OCI-LY1 (cell line): Measurements from ENCODE around the gene PLA2G2D.

ENCODE experiments used
- H2AFZ ChIP-seq: fragments of 200-600 bp; sonication (generic), shearing (Covaris generic); 2 replicates; pipeline ENCODE4 v1.6.0; 2014; ENCODE audit warnings: antibody characterized with exemption, mild to moderate bottlenecking, low read length
- H3F3A ChIP-seq: fragments of 200-600 bp; sonication (generic), shearing (Covaris generic); 2 replicates; pipeline ENCODE4 v1.6.0; 2014; ENCODE audit warnings: mild to moderate bottlenecking, antibody characterized with exemption, low read length, moderate library complexity; ENCODE audit not compliant: insufficient read depth
- H3K27ac ChIP-seq: fragments of 200-600 bp; sonication (generic); 2 replicates; pipeline ENCODE4 v1.5.1; 2014; ENCODE audit warnings: low read length, mixed run types, mild to moderate bottlenecking, low read depth; ENCODE audit not compliant: poor library complexity, severe bottlenecking
- H3K27me3 ChIP-seq: fragments of 200-600 bp; sonication (generic); 2 replicates; pipeline ENCODE4 v1.6.0; 2014; ENCODE audit warnings: antibody characterized with exemption, mild to moderate bottlenecking, low read length, moderate library complexity; ENCODE audit not compliant: insufficient read depth
- H3K36me3 ChIP-seq: fragments of 200-600 bp; sonication (generic); 2 replicates; pipeline ENCODE4 v1.6.1; 2014; ENCODE audit warnings: mild to moderate bottlenecking, antibody characterized with exemption, low read length, moderate library complexity, mixed read lengths; ENCODE audit not compliant: insufficient read depth
- H3K4me1 ChIP-seq: fragments of 200-600 bp; sonication (generic); 2 replicates; pipeline ENCODE4 v1.5.1; 2014; ENCODE audit warnings: mild to moderate bottlenecking, low read length, moderate library complexity; ENCODE audit not compliant: insufficient read depth, severe bottlenecking
- H3K4me2 ChIP-seq: fragments of 200-600 bp; sonication (generic), shearing (Covaris generic); 2 replicates; pipeline ENCODE4 v1.6.1; 2014; ENCODE audit warnings: low read length
- H3K4me3 ChIP-seq: fragments of 200-600 bp; sonication (generic); 2 replicates; pipeline ENCODE4 v1.5.1; 2014; ENCODE audit warnings: low read length, low read depth, mild to moderate bottlenecking, mixed read lengths; ENCODE audit not compliant: poor library complexity, severe bottlenecking
- H3K79me2 ChIP-seq: fragments of 200-600 bp; shearing (Covaris generic); 2 replicates; pipeline ENCODE4 v1.6.1; 2016; ENCODE audit warnings: mixed run types, low read length, mixed read lengths; ENCODE audit not compliant: insufficient read depth
- H3K9ac ChIP-seq: fragments of 200-600 bp; sonication (generic), shearing (Covaris generic); 2 replicates; pipeline ENCODE4 v1.6.1; 2014; ENCODE audit warnings: mild to moderate bottlenecking, low read length, mixed read lengths
- H3K9me2 ChIP-seq: fragments of 200-600 bp; sonication (generic), shearing (Covaris generic); 2 replicates; pipeline ENCODE4 v1.6.1; 2014; ENCODE audit warnings: low read depth, mild to moderate bottlenecking, low read length, mixed read lengths
- H3K9me3 ChIP-seq: fragments of 200-600 bp; shearing (Covaris generic); 2 replicates; pipeline ENCODE4 v1.6.1; 2014; ENCODE audit warnings: low read length, mixed read lengths
- H4K20me1 ChIP-seq: fragments of 200-600 bp; sonication (generic), shearing (Covaris generic); 2 replicates; pipeline ENCODE4 v1.6.0; 2016; ENCODE audit warnings: mild to moderate bottlenecking, low read length; ENCODE audit not compliant: insufficient read depth
- EZH2 ChIP-seq: fragments of 200-600 bp; sonication (generic), shearing (Covaris generic); IDR thresholded peaks from 2 replicates; pipeline ENCODE4 v1.8.0; 2017; ENCODE audit warnings: borderline replicate concordance, mixed run types, mild to moderate bottlenecking, antibody characterized with exemption, low read length, moderate library complexity, mixed read lengths
- TF ChIP-seq, protein P1 (sequence below): fragments of 200-600 bp; sonication (generic), shearing (Covaris generic); IDR thresholded peaks from 2 replicates; pipeline ENCODE4 v1.5.1; 2017; ENCODE audit warnings: mild to moderate bottlenecking, antibody characterized with exemption, low read length, moderate library complexity, mixed read lengths

The PLA2G2D gene

DNA sequence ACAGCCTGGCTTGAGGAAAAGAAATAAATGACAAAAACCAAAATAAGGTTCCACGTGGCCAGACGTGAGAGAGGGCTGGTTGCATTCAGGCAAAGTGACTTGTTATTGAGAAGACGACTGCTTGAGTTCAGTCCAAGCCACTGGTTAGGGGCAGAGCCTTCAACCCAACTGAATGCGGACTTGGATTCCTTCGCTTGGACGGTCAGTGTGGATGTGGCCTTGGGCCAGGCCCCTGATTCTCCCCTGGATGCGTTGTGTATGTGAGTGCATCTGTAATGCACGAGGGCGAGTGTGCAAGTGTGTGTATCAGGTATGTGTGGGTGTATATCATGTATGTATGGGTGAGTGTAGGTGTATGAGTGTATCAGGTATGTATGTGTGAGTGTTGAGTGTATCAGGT is 21.7 kb upstream of the PLA2G2D start:
- H2AFZ ChIP-seq, result no peak overlapping the region
- TF ChIP-seq EZH2, result no peak
- TF ChIP-seq, protein P1, sequence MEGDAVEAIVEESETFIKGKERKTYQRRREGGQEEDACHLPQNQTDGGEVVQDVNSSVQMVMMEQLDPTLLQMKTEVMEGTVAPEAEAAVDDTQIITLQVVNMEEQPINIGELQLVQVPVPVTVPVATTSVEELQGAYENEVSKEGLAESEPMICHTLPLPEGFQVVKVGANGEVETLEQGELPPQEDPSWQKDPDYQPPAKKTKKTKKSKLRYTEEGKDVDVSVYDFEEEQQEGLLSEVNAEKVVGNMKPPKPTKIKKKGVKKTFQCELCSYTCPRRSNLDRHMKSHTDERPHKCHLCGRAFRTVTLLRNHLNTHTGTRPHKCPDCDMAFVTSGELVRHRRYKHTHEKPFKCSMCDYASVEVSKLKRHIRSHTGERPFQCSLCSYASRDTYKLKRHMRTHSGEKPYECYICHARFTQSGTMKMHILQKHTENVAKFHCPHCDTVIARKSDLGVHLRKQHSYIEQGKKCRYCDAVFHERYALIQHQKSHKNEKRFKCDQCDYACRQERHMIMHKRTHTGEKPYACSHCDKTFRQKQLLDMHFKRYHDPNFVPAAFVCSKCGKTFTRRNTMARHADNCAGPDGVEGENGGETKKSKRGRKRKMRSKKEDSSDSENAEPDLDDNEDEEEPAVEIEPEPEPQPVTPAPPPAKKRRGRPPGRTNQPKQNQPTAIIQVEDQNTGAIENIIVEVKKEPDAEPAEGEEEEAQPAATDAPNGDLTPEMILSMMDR, result no peak
- H3K9me2 ChIP-seq, result no peaks in the 10 kb centered on the region
- no peaks in the 10 kb centered on the region for H3K27me3 ChIP-seq
- no peaks in the 10 kb centered on the region for H3F3A ChIP-seq
- H3K4me2 ChIP-seq, result no peak overlapping the region
- no peaks in the 10 kb centered on the region for H4K20me1 ChIP-seq
- no peaks in the 10 kb centered on the region for H3K36me3 ChIP-seq
- no peak overlapping the region for H3K27ac ChIP-seq
- no peaks in the 10 kb centered on the region for H3K9me3 ChIP-seq
- H3K9ac ChIP-seq, result no peak overlapping the region
- H3K4me1 ChIP-seq, result no peaks in the 10 kb centered on the region
- no peak overlapping the region for H3K4me3 ChIP-seq
- no peaks in the 10 kb centered on the region for H3K79me2 ChIP-seq

- H2AFZ ChIP-seq, result no peak overlapping the region
- H3F3A ChIP-seq, result no peaks in the 10 kb centered on the region
- H3K27me3 ChIP-seq, result no peaks in the 10 kb centered on the region
- no peak overlapping the region for H3K9ac ChIP-seq
- no peaks in the 10 kb centered on the region for H3K36me3 ChIP-seq
- H4K20me1 ChIP-seq, result no peaks in the 10 kb centered on the region
- no peaks in the 10 kb centered on the region for H3K4me1 ChIP-seq
- no peak overlapping the region for H3K4me3 ChIP-seq
- no peaks in the 10 kb centered on the region for H3K79me2 ChIP-seq
- H3K27ac ChIP-seq, result no peak overlapping the region
- no peak overlapping the region for H3K4me2 ChIP-seq
- H3K9me2 ChIP-seq, result no peaks in the 10 kb centered on the region
- no peak for TF ChIP-seq EZH2
- TF ChIP-seq, protein P1, result no peak
- H3K9me3 ChIP-seq, result no peaks in the 10 kb centered on the region
These were observed 20.7 kb upstream of the PLA2G2D start for GRCh38 chr1:20139776-20140612.

DNA sequence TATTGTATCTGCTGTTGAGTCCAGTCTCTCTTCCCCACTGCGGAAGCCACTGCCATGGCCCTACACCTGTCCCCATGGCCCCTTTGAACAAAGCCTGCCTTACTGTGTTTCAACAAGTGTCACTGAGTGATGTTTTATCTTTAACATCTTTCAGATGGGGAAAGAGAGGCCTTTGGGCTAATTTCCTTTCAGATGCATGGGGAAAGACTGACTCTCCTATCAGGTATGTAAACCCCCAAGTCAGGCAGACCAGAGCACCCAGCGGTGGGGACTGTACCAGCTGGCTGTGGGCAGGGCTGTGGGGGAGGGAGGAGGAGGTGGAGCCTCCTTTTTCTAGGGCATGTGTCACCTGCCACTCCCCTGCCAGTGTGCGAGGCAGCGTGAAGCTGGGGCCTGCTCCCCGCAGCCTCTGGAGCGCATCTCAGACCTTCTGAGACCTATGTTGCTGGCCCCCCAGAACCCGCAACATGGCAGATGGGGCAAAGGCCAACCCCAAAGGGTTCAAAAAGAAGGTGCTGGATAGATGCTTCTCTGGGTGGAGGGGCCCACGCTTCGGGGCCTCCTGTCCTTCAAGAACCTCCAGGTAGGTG is 19.7 kb upstream of the PLA2G2D start, which contains the start of gene PLA2G2F:
Gene PLA2G2F (plus strand): TSS at position 363 of the 590 bp plus-strand sequence. CDS start 105 bp downstream, at position 468.
- H3K4me1 ChIP-seq, result no peaks in the 10 kb centered on the region
- H3K79me2 ChIP-seq, result no peaks in the 10 kb centered on the region
- H3K36me3 ChIP-seq, result no peaks in the 10 kb centered on the region
- H3F3A ChIP-seq, result no peaks in the 10 kb centered on the region
- no peak within 1 kb of the TSS for H2AFZ ChIP-seq
- no peak within 1 kb of the TSS for H3K27ac ChIP-seq
- TF ChIP-seq, protein P1, result no peak
- TF ChIP-seq EZH2, result no peak
- no peaks in the 10 kb centered on the region for H4K20me1 ChIP-seq
- no peaks in the 10 kb centered on the region for H3K9me3 ChIP-seq
- H3K4me3 ChIP-seq, result no peak within 1 kb of the TSS
- H3K9me2 ChIP-seq, result no peaks in the 10 kb centered on the region
- no peak within 1 kb of the TSS for H3K4me2 ChIP-seq
- H3K27me3 ChIP-seq, result no peaks in the 10 kb centered on the region
- H3K9ac ChIP-seq, result no peak within 1 kb of the TSS
